PC-3 (cell line): Measurements from ENCODE around the gene CFAP97D1. TPM values are rescaled to one million over a fixed set of nuclear protein-coding genes. Genes with fewer than 3 reads are reported as not detected.
A peak's percentile ranks its signal among the peaks of the same experiment; 100 is the strongest.

Experiments
- ATAC-seq: fragments of 200-7000 bp; cut with Tn5 transposase; 2 replicates; pipeline ENCODE4 v1.9.1; 2020; ENCODE audit warnings: mild to moderate bottlenecking, moderate library complexity
- BruUV-seq: library from RNA; stranded (reverse); fragments of 400-500 nt; replicated peaks from 2 replicates; lab custom pipeline; 2021; lab: Mats Ljungman, UMichigan
- CTCF ChIA-PET: fragments of 300-600 bp; sonication (Branson Sonifier 250); formaldehyde crosslinking; loops from one replicate; lab custom pipeline; 2022; ENCODE audit warnings: antibody characterized with exemption; lab: Charles Lee
- POLR2A ChIA-PET: fragments of 300-600 bp; sonication (Branson Sonifier 250); formaldehyde crosslinking; loops from one replicate; lab custom pipeline; 2022; ENCODE audit warnings: antibody characterized with exemption; ENCODE audit not compliant: unreplicated experiment; lab: Charles Lee
- DNase-seq: peaks from one replicate; pipeline ENCODE4 v3.0.0-alpha.2; 2015
- H2AFZ ChIP-seq: fragments of 300-600 bp; sonication (generic); 2 replicates; pipeline ENCODE4 v1.6.0; 2016; ENCODE audit warnings: antibody characterized with exemption, low read length
- H3F3A ChIP-seq: fragments of 300-600 bp; sonication (generic); one replicate; pipeline ENCODE4 v1.6.0; 2017; ENCODE audit warnings: antibody characterized with exemption, low read length, control low read depth, mild to moderate bottlenecking; ENCODE audit not compliant: unreplicated experiment
- H3K27ac ChIP-seq: fragments of 300-600 bp; sonication (generic); 2 replicates; pipeline ENCODE4 v1.5.1; 2016; ENCODE audit warnings: mild to moderate bottlenecking, low read length
- H3K27me3 ChIP-seq: fragments of 300-600 bp; sonication (generic); 2 replicates; pipeline ENCODE4 v1.6.1; 2016; ENCODE audit warnings: low read length, mixed read lengths
- H3K36me3 ChIP-seq: fragments of 300-600 bp; sonication (generic); 2 replicates; pipeline ENCODE4 v1.6.1; 2016; ENCODE audit warnings: low read depth, mixed run types, low read length, mixed read lengths
- H3K4me1 ChIP-seq: fragments of 300-600 bp; sonication (generic); 2 replicates; pipeline ENCODE4 v1.5.1; 2016; ENCODE audit warnings: low read length; ENCODE audit not compliant: insufficient read depth
- H3K4me2 ChIP-seq: fragments of 300-600 bp; sonication (generic); 2 replicates; pipeline ENCODE4 v1.6.0; 2016; ENCODE audit warnings: low read length
- H3K4me3 ChIP-seq: fragments of 300-600 bp; sonication (generic); 2 replicates; pipeline ENCODE4 v1.5.1; 2016; ENCODE audit warnings: mild to moderate bottlenecking, low read length, mixed read lengths
- H3K79me2 ChIP-seq: fragments of 300-600 bp; sonication (generic); 2 replicates; pipeline ENCODE4 v1.6.1; 2017; ENCODE audit warnings: low read length, mixed read lengths
- H3K9ac ChIP-seq: fragments of 300-600 bp; sonication (generic); 2 replicates; pipeline ENCODE4 v1.6.0; 2016; ENCODE audit warnings: mild to moderate bottlenecking, low read length
- H3K9me2 ChIP-seq: fragments of 300-600 bp; sonication (generic); replicated peaks from 2 replicates; pipeline ENCODE4 v1.6.1; 2016; ENCODE audit warnings: mixed run types, low read length, mixed read lengths
- H3K9me3 ChIP-seq: fragments of 300-600 bp; sonication (generic); 2 replicates; pipeline ENCODE4 v1.6.1; 2016; ENCODE audit warnings: low read length, mixed read lengths
- H4K20me1 ChIP-seq: fragments of 300-600 bp; sonication (generic); 2 replicates; pipeline ENCODE4 v1.6.1; 2016; ENCODE audit warnings: low read length, mixed read lengths
- CTCF ChIP-seq: fragments of 300-600 bp; sonication (generic); conservative IDR thresholded peaks from 2 replicates; pipeline ENCODE4 v1.5.1; 2017; ENCODE audit warnings: antibody characterized with exemption, low read depth, mild to moderate bottlenecking, low read length
- EZH2 ChIP-seq: fragments of 300-600 bp; sonication (generic); IDR thresholded peaks from one replicate; pipeline ENCODE4 v1.6.1; 2017; ENCODE audit warnings: antibody characterized with exemption, mild to moderate bottlenecking, low read length; ENCODE audit not compliant: unreplicated experiment
- EZH2phosphoT487 ChIP-seq: fragments of 300-600 bp; sonication (generic); IDR thresholded peaks from 2 replicates; pipeline ENCODE4 v1.6.1; 2018; ENCODE audit warnings: mild to moderate bottlenecking, antibody characterized with exemption, low read length, borderline replicate concordance
- intact Hi-C: fragments of 100-400 bp; cut with micrococcal nuclease; formaldehyde crosslinking; loops from 2 replicates; pipeline ENCODE4 v1.9.0; 2023
- total RNA-seq: library from RNA; depleted of rRNA; stranded (reverse); fragments of >200 nt; gene quantifications from 2 replicates; pipeline ENCODE4 v1.2.3, GENCODE V29; 2014

CFAP97D1 gene
- total RNA-seq, 1 experiment from 2014 or later: 0.29 TPM

DNA sequence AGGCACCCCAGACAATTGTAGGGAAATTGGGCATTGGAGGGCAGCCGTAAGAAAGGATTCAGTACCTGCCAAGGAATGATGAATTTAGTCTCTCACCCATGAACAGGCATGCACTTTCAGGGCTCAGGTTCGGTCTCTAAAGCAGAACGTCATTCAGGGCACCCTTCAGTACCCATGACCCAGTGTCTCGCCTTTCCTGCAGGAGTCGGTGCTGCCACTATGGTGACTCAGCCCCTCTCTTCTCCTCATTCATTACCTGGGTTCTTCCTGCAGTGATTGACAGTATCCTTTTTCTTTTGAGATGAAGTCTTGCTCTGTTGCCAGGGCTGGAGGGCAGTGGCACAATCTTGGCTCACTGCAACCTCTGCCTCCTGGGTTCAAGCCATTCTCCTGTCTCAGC is 30.1 kb upstream of the CFAP97D1 start:
- H3K9me2 ChIP-seq: no peaks in the 10 kb centered on the region
- intact Hi-C loops: no loop called here
- no peak for TF ChIP-seq EZH2phosphoT487
- no peak for TF ChIP-seq CTCF
- no peak for TF ChIP-seq EZH2
- peak overlapping the region; percentile 83 for H3K27ac ChIP-seq
- CTCF ChIA-PET: no interaction called here
- no peak overlapping the region for H3K4me3 ChIP-seq
- H3F3A ChIP-seq: no peaks in the 10 kb centered on the region
- peaks cover 41% of the 10 kb centered on the region for H3K4me1 ChIP-seq
- peak overlapping the region; percentile 59 for H3K9ac ChIP-seq
- peak overlapping the region; percentile 65 for H2AFZ ChIP-seq
- peak; percentile 67 for ATAC-seq
- peak; percentile 76 for DNase-seq
- H3K4me2 ChIP-seq: peak overlapping the region; percentile 72
- H3K9me3 ChIP-seq: no peaks in the 10 kb centered on the region
- POLR2A ChIA-PET: no interaction called here
- H3K79me2 ChIP-seq: no peaks in the 10 kb centered on the region
- no TSS peak for BruUV-seq
- no peaks in the 10 kb centered on the region for H3K36me3 ChIP-seq
- H3K27me3 ChIP-seq: no peaks in the 10 kb centered on the region
- H4K20me1 ChIP-seq: no peaks in the 10 kb centered on the region

GRCh38 chr17:43753493-43754129 is 26.6 kb upstream of the CFAP97D1 start:
- no TSS peak for BruUV-seq
- ATAC-seq (peak; percentile 54), DNase-seq (peak; percentile 88)
- peak overlapping the region; percentile 21 for H3K4me2 ChIP-seq
- H3K79me2 ChIP-seq: no peaks in the 10 kb centered on the region
- H3F3A ChIP-seq: no peaks in the 10 kb centered on the region
- no peaks in the 10 kb centered on the region for H3K36me3 ChIP-seq
- H3K4me1 ChIP-seq: peaks cover 43% of the 10 kb centered on the region
- no peaks in the 10 kb centered on the region for H3K27me3 ChIP-seq
- ChIA-PET POLR2A (interaction anchor here (0.6 to 0.7 kb wide), 2 partner anchors 19 to 295 kb away, joined by 4 read pairs; no protein-coding TSS in a partner anchor), CTCF (no interaction called here)
- H3K27ac ChIP-seq: peak overlapping the region; percentile 54
- peak overlapping the region; percentile 19; the same call in 1 of the 2 replicates for H3K9ac ChIP-seq
- no peaks in the 10 kb centered on the region for H4K20me1 ChIP-seq
- intact Hi-C loops: no loop called here
- H3K4me3 ChIP-seq: no peak overlapping the region
- H2AFZ ChIP-seq: no peak overlapping the region
- H3K9me2 ChIP-seq: no peaks in the 10 kb centered on the region
- H3K9me3 ChIP-seq: no peaks in the 10 kb centered on the region
- TF ChIP-seq CTCF: peak; percentile 42
- TF ChIP-seq EZH2: no peak

- Histone ChIP-seq H3K9me2 (no peaks in the 10 kb centered on the region), H3K9ac (no peak overlapping the region), H3K4me3 (peak overlapping the region; percentile 19; the same call in 1 of the 2 replicates), H3K4me2 (peak overlapping the region; percentile 54), H3F3A (no peaks in the 10 kb centered on the region), H3K36me3 (no peaks in the 10 kb centered on the region), H4K20me1 (no peaks in the 10 kb centered on the region), H3K4me1 (peaks cover 41% of the 10 kb centered on the region), H3K27ac (no peak overlapping the region), H3K79me2 (no peaks in the 10 kb centered on the region), H2AFZ (peak overlapping the region; percentile 54), H3K9me3 (no peaks in the 10 kb centered on the region), H3K27me3 (no peaks in the 10 kb centered on the region)
- TF ChIP-seq EZH2 (no peak), EZH2phosphoT487 (no peak)
- ATAC-seq (no peak), DNase-seq (no peak)
- ChIA-PET CTCF (interaction anchor here (1.0 kb wide), 1 partner anchor 61 kb away, joined by 5 read pairs; no protein-coding TSS in a partner anchor), POLR2A (no interaction called here)
- intact Hi-C loops: no loop called here
- BruUV-seq: no TSS peak
These were observed 25.3 kb upstream of the CFAP97D1 start for GRCh38 chr17:43754947-43755346.
